Bronchial epithelial cell (primary cell): Measurements from ENCODE around the gene KCTD1. TPM values are rescaled to one million over a fixed set of nuclear protein-coding genes. Genes with fewer than 3 reads are reported as not detected.
A peak's percentile ranks its signal among the peaks of the same experiment; 100 is the strongest.

Experiments used
- DNase-seq: peaks from one replicate; pipeline ENCODE4 v3.0.0-alpha.2; 2010; ENCODE audit warnings: low read depth
- FAIRE-seq: peaks from 2 replicates; lab custom pipeline; 2011; peaks lifted over from hg19 to GRCh38; lab: Jason Lieb, UNC
- H3K27me3 ChIP-seq: 2 replicates; pipeline ENCODE4 v1.5.1; 2011; ENCODE audit warnings: low read length; ENCODE audit not compliant: control insufficient read depth, insufficient read depth
- H3K36me3 ChIP-seq: 2 replicates; pipeline ENCODE4 v1.5.1; 2011; ENCODE audit warnings: low read length; ENCODE audit not compliant: control insufficient read depth, insufficient read depth
- H3K4me3 ChIP-seq: 2 replicates; pipeline ENCODE4 v1.5.1; 2011; ENCODE audit warnings: mild to moderate bottlenecking, low read depth, low read length, control low read depth
- total RNA-seq: library from RNA; depleted of rRNA; stranded (reverse); fragments of >200 nt; gene quantifications from 2 replicates; pipeline ENCODE4 v1.2.1, GENCODE V29; 2014
- TF ChIP-seq, protein P1 (sequence below): IDR thresholded peaks from 2 replicates; pipeline ENCODE4 v1.5.1; 2011; ENCODE audit warnings: mild to moderate bottlenecking, moderate library complexity, low read length, control low read depth, inconsistent platforms; ENCODE audit not compliant: insufficient read depth, severe bottlenecking

KCTD1 gene
- total RNA-seq, 1 donor from 2014 or later, result 16.6 TPM

DNA sequence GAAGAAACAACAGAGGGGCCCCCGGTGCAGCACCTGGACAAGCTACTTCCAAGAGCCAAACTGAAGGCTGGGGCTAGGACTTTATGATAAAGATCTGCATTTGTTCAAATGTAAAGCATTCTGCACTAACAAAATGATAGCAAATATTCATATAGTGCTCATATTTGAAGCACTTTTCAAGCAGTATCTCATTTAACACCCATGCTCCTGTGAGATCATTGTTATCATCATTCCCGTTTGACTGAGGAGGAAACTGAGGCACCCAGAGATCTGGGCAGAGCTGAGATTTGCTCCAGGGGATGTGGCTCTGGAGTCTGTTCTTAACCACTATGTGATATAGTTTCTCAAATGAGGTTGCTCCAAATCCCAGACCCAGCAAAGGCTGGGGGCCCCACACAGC lies 9.8 kb downstream of the KCTD1 start:
- TF ChIP-seq, protein P1, sequence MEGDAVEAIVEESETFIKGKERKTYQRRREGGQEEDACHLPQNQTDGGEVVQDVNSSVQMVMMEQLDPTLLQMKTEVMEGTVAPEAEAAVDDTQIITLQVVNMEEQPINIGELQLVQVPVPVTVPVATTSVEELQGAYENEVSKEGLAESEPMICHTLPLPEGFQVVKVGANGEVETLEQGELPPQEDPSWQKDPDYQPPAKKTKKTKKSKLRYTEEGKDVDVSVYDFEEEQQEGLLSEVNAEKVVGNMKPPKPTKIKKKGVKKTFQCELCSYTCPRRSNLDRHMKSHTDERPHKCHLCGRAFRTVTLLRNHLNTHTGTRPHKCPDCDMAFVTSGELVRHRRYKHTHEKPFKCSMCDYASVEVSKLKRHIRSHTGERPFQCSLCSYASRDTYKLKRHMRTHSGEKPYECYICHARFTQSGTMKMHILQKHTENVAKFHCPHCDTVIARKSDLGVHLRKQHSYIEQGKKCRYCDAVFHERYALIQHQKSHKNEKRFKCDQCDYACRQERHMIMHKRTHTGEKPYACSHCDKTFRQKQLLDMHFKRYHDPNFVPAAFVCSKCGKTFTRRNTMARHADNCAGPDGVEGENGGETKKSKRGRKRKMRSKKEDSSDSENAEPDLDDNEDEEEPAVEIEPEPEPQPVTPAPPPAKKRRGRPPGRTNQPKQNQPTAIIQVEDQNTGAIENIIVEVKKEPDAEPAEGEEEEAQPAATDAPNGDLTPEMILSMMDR, result no peak
- no peak overlapping the region for H3K4me3 ChIP-seq
- no peaks in the 10 kb centered on the region for H3K36me3 ChIP-seq
- no peak for FAIRE-seq
- no peak for DNase-seq
- H3K27me3 ChIP-seq, result no peaks in the 10 kb centered on the region

GRCh38 chr18:26536664-26537063 lies 11.7 kb downstream of the KCTD1 start:
- Histone ChIP-seq H3K27me3 (no peaks in the 10 kb centered on the region), H3K36me3 (no peaks in the 10 kb centered on the region), H3K4me3 (no peak overlapping the region)
- TF ChIP-seq, protein P1, result no peak
- no peak for FAIRE-seq
- DNase-seq, result peak; percentile 27

- Histone ChIP-seq H3K36me3 (no peaks in the 10 kb centered on the region), H3K27me3 (no peaks in the 10 kb centered on the region), H3K4me3 (no peak overlapping the region)
- TF ChIP-seq, protein P1, result no peak
- DNase-seq (peak; percentile 57), FAIRE-seq (no peak)
These were observed 12.3 kb downstream of the KCTD1 start for GRCh38 chr18:26536032-26536431.

GRCh38 chr18:26535630-26536029 lies 12.7 kb downstream of the KCTD1 start:
- Histone ChIP-seq H3K27me3 (no peaks in the 10 kb centered on the region), H3K36me3 (no peaks in the 10 kb centered on the region), H3K4me3 (no peak overlapping the region)
- TF ChIP-seq, protein P1, result no peak
- DNase-seq (no peak), FAIRE-seq (no peak)

DNA sequence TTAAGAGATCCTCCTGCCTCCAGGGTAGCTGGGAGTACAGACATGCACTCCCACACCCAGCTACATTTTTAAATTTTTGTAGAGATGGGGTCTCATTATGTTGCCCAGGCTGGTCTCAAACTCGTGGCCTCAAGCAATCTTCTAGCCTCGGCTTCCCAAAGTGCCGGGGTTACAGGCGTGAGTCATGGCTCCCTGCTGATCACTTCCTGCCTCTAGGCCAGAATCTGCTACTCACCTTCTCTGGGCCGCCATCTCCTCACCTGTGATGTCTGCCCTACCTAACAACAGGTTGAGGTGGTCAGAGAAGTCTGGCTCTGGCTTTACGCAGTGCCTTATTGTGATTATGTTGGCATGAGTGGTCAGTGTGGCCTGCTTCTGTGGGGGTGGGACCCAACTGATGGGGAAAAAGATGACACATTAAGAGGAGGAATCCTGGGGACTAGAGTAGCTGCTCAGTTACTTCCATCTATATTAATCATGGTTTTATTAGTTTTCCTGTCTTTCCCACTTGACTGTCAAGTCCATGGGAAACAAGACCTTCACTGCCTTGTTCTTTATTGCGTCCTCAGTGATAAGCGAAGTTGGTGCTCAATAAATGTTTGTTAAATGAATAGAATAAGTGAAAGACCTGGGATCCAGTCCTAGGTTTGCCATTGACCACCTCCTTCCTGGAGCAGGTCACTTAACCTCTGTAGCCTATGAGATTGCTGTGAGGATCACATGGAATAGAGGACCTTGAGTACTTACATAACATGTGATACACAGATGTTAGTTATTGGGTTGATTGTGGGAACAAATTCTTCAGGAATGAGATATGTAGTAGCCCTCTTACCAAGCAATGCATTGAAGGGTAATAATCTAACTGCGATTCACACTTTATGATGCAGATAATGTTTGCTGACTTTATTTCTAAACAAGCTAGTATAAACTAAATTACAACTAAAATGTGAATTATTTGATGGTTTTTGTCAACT lies 15.7 kb downstream of the KCTD1 start:
- no peaks in the 10 kb centered on the region for H3K36me3 ChIP-seq
- H3K27me3 ChIP-seq, result no peaks in the 10 kb centered on the region
- FAIRE-seq, result no peak
- no peak overlapping the region for H3K4me3 ChIP-seq
- TF ChIP-seq, protein P1, result no peak
- no peak for DNase-seq
